Activated B cell treated with CpG ODN at 0.5 μM for 24 hours (primary cell): ENCODE data around the gene UHRF1. TPM values are rescaled to one million over a fixed set of nuclear protein-coding genes. Genes with fewer than 3 reads are reported as not detected.
A peak's percentile ranks its signal among the peaks of the same experiment; 100 is the strongest.

ENCODE experiments used
- ATAC-seq: fragments of 200-7000 bp; cut with Tn5 transposase; one replicate; pipeline ENCODE4 v1.10.0; 2021; ENCODE audit warnings: low read depth, mild to moderate bottlenecking, moderate library complexity
- CTCF ChIA-PET: fragments of 350-600 bp; sonication (Branson Sonifier 250); formaldehyde crosslinking; loops from one replicate; lab custom pipeline; 2021; ENCODE audit warnings: antibody characterized with exemption; lab: Charles Lee
- POLR2A ChIA-PET: fragments of 350-600 bp; sonication (Branson Sonifier 250); formaldehyde crosslinking; loops from one replicate; lab custom pipeline; 2021; ENCODE audit warnings: antibody characterized with exemption; lab: Charles Lee
- DNase-seq: peaks from one replicate; pipeline ENCODE4 v3.0.0; 2022
- H3K27ac Mint-ChIP-seq: one replicate; pipeline ENCODE4 v1.8.0; 2020; ENCODE audit warnings: mixed read lengths
- H3K27me3 Mint-ChIP-seq: one replicate; pipeline ENCODE4 v1.8.0; 2021; ENCODE audit warnings: mixed read lengths
- H3K36me3 Mint-ChIP-seq: one replicate; pipeline ENCODE4 v1.8.0; 2021; ENCODE audit warnings: low read depth, mixed read lengths
- H3K4me1 Mint-ChIP-seq: one replicate; pipeline ENCODE4 v1.8.0; 2021; ENCODE audit warnings: mixed read lengths
- H3K4me3 Mint-ChIP-seq: one replicate; pipeline ENCODE4 v1.8.0; 2020; ENCODE audit warnings: mild to moderate bottlenecking, mixed read lengths
- H3K9me3 Mint-ChIP-seq: one replicate; pipeline ENCODE4 v1.8.0; 2020; ENCODE audit warnings: mixed read lengths
- CTCF ChIP-seq: fragments of 200-600 bp; IDR thresholded peaks from one replicate; pipeline ENCODE4 v1.8.0; 2022; ENCODE audit warnings: antibody characterized with exemption, mild to moderate bottlenecking
- intact Hi-C: fragments of 100-400 bp; cut with micrococcal nuclease; formaldehyde crosslinking; loops from one replicate; pipeline ENCODE4 v1.15.1; 2024
- total RNA-seq: library from RNA; stranded (reverse); gene quantifications from 2 replicates; pipeline ENCODE4 v1.2.3, GENCODE V29; 2022

The UHRF1 gene
- total RNA-seq, 1 donor from 2014 or later = 7.8 TPM

- H3K4me1 Mint-ChIP-seq = peaks cover 54% of the 10 kb centered on the region
- TF ChIP-seq CTCF = no peak
- H3K27me3 Mint-ChIP-seq = no peaks in the 10 kb centered on the region
- ChIA-PET POLR2A (interaction anchor here (0.6 to 1.0 kb wide), 4 partner anchors 12 to 207 kb away, joined by 3 to 8 read pairs (median 4); partner anchors contain the start of gene KDM4B), CTCF (no interaction called here)
- H3K27ac Mint-ChIP-seq = no peak overlapping the region
- peak; percentile 30 for DNase-seq
- ATAC-seq = no peak
- H3K9me3 Mint-ChIP-seq = no peaks in the 10 kb centered on the region
- peak overlapping the region; percentile 28 for H3K4me3 Mint-ChIP-seq
- intact Hi-C loops = no loop called here
- H3K36me3 Mint-ChIP-seq = peaks cover 28% of the 10 kb centered on the region
Observed at GRCh38 chr19:4980838-4981680, 71.8 kb downstream of the UHRF1 start.

GRCh38 chr19:4981681-4981958 lies 72.3 kb downstream of the UHRF1 start:
- Mint-ChIP-seq H3K27ac (no peak overlapping the region), H3K4me3 (no peak overlapping the region), H3K4me1 (peaks cover 49% of the 10 kb centered on the region), H3K27me3 (no peaks in the 10 kb centered on the region), H3K36me3 (peaks cover 24% of the 10 kb centered on the region), H3K9me3 (no peaks in the 10 kb centered on the region)
- ChIA-PET POLR2A (interaction anchor here (0.7 to 1.0 kb wide), 2 partner anchors 13 to 150 kb away, joined by 4 read pairs; partner anchors contain the start of gene KDM4B), CTCF (no interaction called here)
- ATAC-seq (peak; percentile 60), DNase-seq (no peak)
- no peak for TF ChIP-seq CTCF
- intact Hi-C loops = no loop called here

- no peak for TF ChIP-seq CTCF
- intact Hi-C loops = no loop called here
- DNase-seq = no peak
- Mint-ChIP-seq H3K9me3 (no peaks in the 10 kb centered on the region), H3K36me3 (peaks cover 15% of the 10 kb centered on the region), H3K27ac (no peak overlapping the region), H3K27me3 (no peaks in the 10 kb centered on the region), H3K4me1 (peaks cover 39% of the 10 kb centered on the region), H3K4me3 (no peak overlapping the region)
- CTCF ChIA-PET = no interaction called here
- ATAC-seq = no peak
- POLR2A ChIA-PET = interaction anchor here (0.5 to 0.7 kb wide), 2 partner anchors 15 to 119 kb away, joined by 5 read pairs; no protein-coding TSS in a partner anchor
Observed at GRCh38 chr19:4983346-4984105, 74.2 kb downstream of the UHRF1 start.

GRCh38 chr19:4984106-4984380 lies 74.7 kb downstream of the UHRF1 start:
- no peak for DNase-seq
- no peak overlapping the region for H3K27ac Mint-ChIP-seq
- POLR2A ChIA-PET = no interaction called here
- no peaks in the 10 kb centered on the region for H3K27me3 Mint-ChIP-seq
- no peak for ATAC-seq
- H3K4me3 Mint-ChIP-seq = no peak overlapping the region
- H3K4me1 Mint-ChIP-seq = peaks cover 36% of the 10 kb centered on the region
- TF ChIP-seq CTCF = no peak
- CTCF ChIA-PET = no interaction called here
- peaks cover 15% of the 10 kb centered on the region for H3K36me3 Mint-ChIP-seq
- no peaks in the 10 kb centered on the region for H3K9me3 Mint-ChIP-seq
- intact Hi-C loops = no loop called here

- CTCF ChIA-PET = no interaction called here
- no peak for DNase-seq
- peaks cover 31% of the 10 kb centered on the region for H3K4me1 Mint-ChIP-seq
- no peak overlapping the region for H3K27ac Mint-ChIP-seq
- TF ChIP-seq CTCF = no peak
- peaks cover 13% of the 10 kb centered on the region for H3K36me3 Mint-ChIP-seq
- POLR2A ChIA-PET = no interaction called here
- no peak for ATAC-seq
- no peaks in the 10 kb centered on the region for H3K27me3 Mint-ChIP-seq
- intact Hi-C loops = no loop called here
- H3K4me3 Mint-ChIP-seq = no peak overlapping the region
- no peaks in the 10 kb centered on the region for H3K9me3 Mint-ChIP-seq
Observed at GRCh38 chr19:4984438-4984990, 75.2 kb downstream of the UHRF1 start.
